ENCODE data around the gene HNRNPCL4.
"Not testable (repeated sequence)": the region's sequence is repeated elsewhere in the genome, so short reads cannot be mapped to it uniquely, and the experiment has no call there.

HNRNPCL4 gene

GRCh38 chr1:13165531-13165930, at the start of gene HNRNPCL4:
HNRNPCL4 (minus strand) TSS chr1:13165631; CDS start chr1:13165467, 164 bp downstream.
- not testable (repeated sequence) for DNase-seq

- DNase-seq = not testable (repeated sequence)
Measured at GRCh38 chr1:13208712-13209111, 43.3 kb upstream of the HNRNPCL4 start.

DNA sequence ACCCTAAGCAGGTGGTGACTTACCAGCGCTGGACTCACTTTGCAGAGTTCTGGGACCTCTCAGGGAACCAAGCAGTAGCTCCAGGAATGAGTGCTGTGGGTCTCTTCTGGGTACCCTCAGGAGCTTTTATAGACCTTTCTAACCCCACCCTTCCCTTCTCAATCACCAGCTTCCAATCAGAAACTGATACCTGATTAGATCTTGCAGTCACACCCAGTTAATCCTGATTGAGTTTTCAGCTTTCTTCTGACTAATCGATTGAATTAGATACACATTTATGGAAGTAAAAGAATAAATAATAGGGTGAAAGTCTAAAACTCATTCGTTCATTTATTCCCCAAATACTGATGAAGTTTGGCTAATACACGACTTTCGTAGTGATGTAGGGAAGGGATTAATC, 35.9 kb upstream of the HNRNPCL4 start, which contains the start of gene PRAMEF13:
Gene PRAMEF13, minus strand, starts transcription at position 101 of the 400 bp plus-strand sequence. CDS start 1,820 bp downstream, outside the sequence.
- DNase-seq = not testable (repeated sequence)

DNA sequence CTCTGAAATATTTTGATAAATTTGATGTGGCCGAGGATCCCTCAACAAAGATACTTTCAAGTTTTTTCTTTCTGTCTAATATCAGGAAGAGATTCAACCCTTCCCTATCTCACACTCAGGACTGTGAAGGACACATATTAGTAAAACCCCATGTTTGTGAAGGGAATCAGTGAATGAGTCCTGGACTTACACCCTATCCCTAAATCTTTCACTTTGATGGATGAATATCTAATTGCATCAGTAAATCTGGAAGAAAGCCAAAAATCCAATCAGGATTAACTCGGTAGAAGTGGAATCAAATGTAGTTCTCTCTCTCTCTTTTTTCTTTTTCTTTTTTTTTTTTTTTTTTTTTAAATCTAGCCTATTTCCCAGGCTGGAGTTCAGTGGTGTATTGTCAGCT, 6.1 kb upstream of the HNRNPCL4 start, which contains the start of gene PRAMEF9:
Gene PRAMEF9, plus strand, starts transcription at position 301 of the 400 bp plus-strand sequence. CDS start 3,433 bp downstream, outside the sequence.
- DNase-seq = not testable (repeated sequence)

GRCh38 chr1:13155909-13156308, 9.5 kb downstream of the HNRNPCL4 start, which contains the start of gene PRAMEF26:
PRAMEF26 (minus strand) TSS chr1:13156009; CDS start chr1:13153095, 2,914 bp downstream.
- not testable (repeated sequence) for DNase-seq

GRCh38 chr1:13116754-13117153, 48.7 kb downstream of the HNRNPCL4 start, which contains the start of gene HNRNPCL2:
HNRNPCL2 (minus strand) TSS chr1:13116854; CDS start chr1:13116400, 454 bp downstream.
- not testable (repeated sequence) for DNase-seq

All from SHP77 (cell line).